NB4 (cell line): ENCODE data around the gene SCO1.

Source experiments
- DNase-seq: peaks from one replicate; pipeline ENCODE4 v3.0.0; 2010; ENCODE audit warnings: low read depth
- H3K4me3 ChIP-seq: one replicate; pipeline ENCODE4 v1.5.1; 2011; ENCODE audit warnings: mild to moderate bottlenecking, low read depth, low read length, moderate library complexity
- MYC ChIP-seq: IDR thresholded peaks from 2 replicates; pipeline ENCODE4 v1.6.1; 2011; ENCODE audit warnings: low read depth, low read length
- POLR2A ChIP-seq: IDR thresholded peaks from 2 replicates; pipeline ENCODE4 v1.6.1; 2011; ENCODE audit warnings: mild to moderate bottlenecking; ENCODE audit not compliant: insufficient read length; ENCODE audit errors: extremely low read depth
- TF ChIP-seq, protein P1 (sequence below): IDR thresholded peaks from one replicate; pipeline ENCODE4 v1.5.1; 2012; ENCODE audit warnings: low read depth, low read length
- TF ChIP-seq, protein P2 (sequence below): IDR thresholded peaks from 2 replicates; pipeline ENCODE4 v1.6.1; 2011; ENCODE audit warnings: low read depth, low read length

The SCO1 gene

DNA sequence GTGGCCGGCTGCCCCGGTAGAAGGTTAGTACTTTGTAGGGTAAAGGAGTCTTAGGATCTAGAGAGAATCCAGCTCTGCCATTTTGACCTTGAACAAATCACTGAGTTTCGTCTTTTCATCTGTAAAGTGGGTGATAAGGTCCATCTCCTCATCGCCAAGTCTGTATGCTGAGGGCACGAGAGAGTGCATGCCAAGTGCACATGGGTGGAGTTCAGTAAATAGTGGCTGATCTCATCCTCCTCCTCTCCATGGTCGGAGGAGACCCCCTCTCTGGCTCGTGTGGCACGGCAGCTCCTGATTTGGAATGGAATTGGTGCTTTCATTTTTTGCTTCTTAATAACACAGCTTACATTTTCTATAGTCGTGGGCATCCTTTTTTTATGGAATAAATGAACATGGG, 70.9 kb downstream of the SCO1 start:
- no peak overlapping the region for H3K4me3 ChIP-seq
- DNase-seq, result no peak
- TF ChIP-seq POLR2A (no peak), MYC (no peak)
- TF ChIP-seq, protein P1, sequence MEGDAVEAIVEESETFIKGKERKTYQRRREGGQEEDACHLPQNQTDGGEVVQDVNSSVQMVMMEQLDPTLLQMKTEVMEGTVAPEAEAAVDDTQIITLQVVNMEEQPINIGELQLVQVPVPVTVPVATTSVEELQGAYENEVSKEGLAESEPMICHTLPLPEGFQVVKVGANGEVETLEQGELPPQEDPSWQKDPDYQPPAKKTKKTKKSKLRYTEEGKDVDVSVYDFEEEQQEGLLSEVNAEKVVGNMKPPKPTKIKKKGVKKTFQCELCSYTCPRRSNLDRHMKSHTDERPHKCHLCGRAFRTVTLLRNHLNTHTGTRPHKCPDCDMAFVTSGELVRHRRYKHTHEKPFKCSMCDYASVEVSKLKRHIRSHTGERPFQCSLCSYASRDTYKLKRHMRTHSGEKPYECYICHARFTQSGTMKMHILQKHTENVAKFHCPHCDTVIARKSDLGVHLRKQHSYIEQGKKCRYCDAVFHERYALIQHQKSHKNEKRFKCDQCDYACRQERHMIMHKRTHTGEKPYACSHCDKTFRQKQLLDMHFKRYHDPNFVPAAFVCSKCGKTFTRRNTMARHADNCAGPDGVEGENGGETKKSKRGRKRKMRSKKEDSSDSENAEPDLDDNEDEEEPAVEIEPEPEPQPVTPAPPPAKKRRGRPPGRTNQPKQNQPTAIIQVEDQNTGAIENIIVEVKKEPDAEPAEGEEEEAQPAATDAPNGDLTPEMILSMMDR, result no peak
- TF ChIP-seq, protein P2, sequence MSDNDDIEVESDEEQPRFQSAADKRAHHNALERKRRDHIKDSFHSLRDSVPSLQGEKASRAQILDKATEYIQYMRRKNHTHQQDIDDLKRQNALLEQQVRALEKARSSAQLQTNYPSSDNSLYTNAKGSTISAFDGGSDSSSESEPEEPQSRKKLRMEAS, result no peak

DNA sequence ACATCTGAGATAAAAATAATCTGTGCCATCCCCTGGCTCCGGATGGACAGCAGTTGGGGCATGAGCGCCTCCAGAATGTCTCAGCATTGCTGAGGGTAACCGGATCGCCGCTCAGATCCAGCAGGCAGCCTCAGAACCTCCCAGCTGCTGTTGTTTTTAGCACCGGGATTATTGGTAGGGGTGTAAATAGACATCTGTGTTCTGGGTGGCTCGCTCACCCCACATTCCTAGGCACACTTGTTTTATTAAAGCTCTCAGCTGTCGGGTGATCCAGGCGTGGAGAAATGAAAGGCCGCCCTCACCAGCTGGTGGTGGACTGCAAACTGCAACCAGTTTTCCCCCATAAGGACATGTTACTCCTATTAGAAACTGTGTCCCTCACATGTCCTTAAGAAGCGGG, 72.4 kb downstream of the SCO1 start:
- no peak for DNase-seq
- TF ChIP-seq, protein P1, result no peak
- TF ChIP-seq, protein P2, result no peak
- no peak for TF ChIP-seq POLR2A
- no peak for TF ChIP-seq MYC
- no peak overlapping the region for H3K4me3 ChIP-seq

DNA sequence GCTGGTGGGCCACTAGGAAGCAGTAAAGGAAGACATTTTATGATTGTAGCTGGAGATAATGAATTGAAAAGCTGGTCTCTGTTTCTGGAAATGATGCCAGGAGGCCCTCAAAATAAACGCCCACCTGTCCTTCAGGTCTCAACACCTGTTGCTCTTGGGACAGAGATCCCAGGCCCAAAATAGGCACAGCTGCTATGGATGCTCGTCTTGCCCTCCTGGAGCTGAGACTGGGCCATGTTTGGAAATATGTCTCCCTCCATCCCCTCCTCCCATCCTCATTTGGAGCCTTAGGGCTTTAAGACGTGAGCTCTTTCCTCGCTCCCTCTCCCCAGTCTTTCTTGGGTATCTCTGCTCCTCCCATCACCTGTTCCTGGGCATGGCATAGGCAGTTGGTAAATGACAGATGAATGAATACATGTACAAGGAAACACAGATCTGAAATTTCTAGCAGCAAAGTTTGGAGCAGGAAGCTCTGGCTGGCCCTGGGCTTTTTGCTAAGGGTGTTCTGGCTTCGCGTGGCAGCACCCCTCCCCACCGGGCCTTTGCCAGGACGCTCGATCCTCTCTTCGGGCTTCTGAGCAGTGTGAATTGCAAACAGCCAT, 73.5 kb downstream of the SCO1 start:
- no peak overlapping the region for H3K4me3 ChIP-seq
- TF ChIP-seq POLR2A (no peak), MYC (no peak)
- TF ChIP-seq, protein P1, result no peak
- TF ChIP-seq, protein P2, result no peak
- DNase-seq, result no peak

DNA sequence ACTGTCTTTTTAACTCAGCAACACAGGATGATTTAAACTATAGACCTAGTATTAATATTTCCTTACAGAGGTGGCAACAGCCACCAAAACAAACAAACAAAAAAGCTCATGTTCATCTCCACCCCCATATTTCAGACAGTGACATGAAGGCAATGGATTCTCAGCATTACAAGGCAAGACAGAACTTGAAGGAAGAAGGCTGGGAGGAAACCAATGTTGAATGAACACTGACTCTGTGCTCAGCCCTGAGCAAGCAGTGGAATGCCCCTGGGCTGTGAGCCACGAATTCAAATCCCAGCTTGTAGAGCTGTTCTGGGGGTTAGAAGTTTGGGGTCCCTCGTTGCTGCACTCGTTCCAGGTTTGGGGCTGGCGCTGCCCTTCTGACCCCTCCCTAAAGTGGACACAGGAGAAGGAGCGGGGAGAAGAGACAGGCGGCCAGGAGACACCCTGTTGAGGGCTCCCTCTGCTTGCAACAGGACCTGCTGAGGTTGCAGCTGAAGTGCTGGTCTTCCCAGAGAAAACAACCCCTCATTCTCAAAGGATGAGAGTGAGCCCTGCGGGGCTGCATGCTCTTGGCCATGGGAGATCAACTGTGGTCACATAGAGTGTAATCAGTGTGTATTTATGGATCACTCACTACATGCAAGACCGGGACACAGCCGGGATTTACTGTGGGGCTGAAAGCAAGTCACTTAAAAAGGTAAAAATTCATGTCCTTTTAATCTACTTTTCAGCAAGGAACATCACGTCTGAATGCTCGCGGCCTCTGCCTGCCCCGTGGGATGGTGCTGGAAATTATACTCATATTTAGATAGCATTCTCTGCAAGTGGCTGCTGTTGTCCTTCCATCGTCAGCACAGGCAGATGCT, 74.5 kb downstream of the SCO1 start:
- TF ChIP-seq, protein P2, result no peak
- TF ChIP-seq, protein P1, result no peak
- TF ChIP-seq POLR2A, result no peak
- TF ChIP-seq MYC, result no peak
- H3K4me3 ChIP-seq, result no peak overlapping the region

More for the DNA sequence above, 74.5 kb downstream of the SCO1 start:
- DNase-seq, result no peak
